HepG2 (cell line): ENCODE measurements around the gene RAB17. TPM values are rescaled to one million over a fixed set of nuclear protein-coding genes. Genes with fewer than 3 reads are reported as not detected.
A peak's percentile ranks its signal among the peaks of the same experiment; 100 is the strongest.

Source experiments
- ATF7 ChIP-seq, 2 experiments: fragments of 450-650 bp in 1 of 2; sonication (generic) in 1 of 2; formaldehyde crosslinking in 1 of 2; IDR thresholded peaks; 2 replicates each; pipeline versions ENCODE4 v1.4.0 to v1.6.1; 2016 to 2020; ENCODE audit warnings: antibody characterized with exemption in 1 of 2, mild to moderate bottlenecking in 1 of 2, missing genetic modification reagents in 1 of 2
- CBX2 ChIP-seq, 2 experiments: fragments of 200-600 bp in 1 of 2; sonication (generic); formaldehyde crosslinking in 1 of 2; IDR thresholded peaks; 2 replicates each; pipeline versions ENCODE4 v1.7.0 to v1.8.1; 2018 to 2022; ENCODE audit warnings: low read depth in 2 of 2, low read length in 1 of 2, mild to moderate bottlenecking in 1 of 2, missing genetic modification reagents in 1 of 2
- GTF3A ChIP-seq: sonication (generic); formaldehyde crosslinking; conservative IDR thresholded peaks from 2 replicates; pipeline ENCODE4 v1.4.0; 2020; ENCODE audit warnings: mild to moderate bottlenecking, missing genetic modification reagents
- HOXA5 ChIP-seq: sonication (generic); formaldehyde crosslinking; IDR thresholded peaks from 2 replicates; pipeline ENCODE4 v1.4.0; 2020; ENCODE audit warnings: missing genetic modification reagents
- MYC ChIP-seq: sonication (generic); formaldehyde crosslinking; IDR thresholded peaks from 2 replicates; pipeline ENCODE4 v1.9.0; 2021; ENCODE audit warnings: missing genetic modification reagents, borderline replicate concordance
- PAXIP1 ChIP-seq: sonication (generic); formaldehyde crosslinking; conservative IDR thresholded peaks from 2 replicates; pipeline ENCODE4 v1.4.0; 2020; ENCODE audit warnings: mild to moderate bottlenecking, missing genetic modification reagents, moderate library complexity
- POLR2G ChIP-seq: fragments of 200-400 bp; formaldehyde crosslinking; IDR thresholded peaks from 2 replicates; pipeline ENCODE4 v1.6.1; 2018; ENCODE audit warnings: mild to moderate bottlenecking, low read depth, low read length, moderate library complexity
- REPIN1 ChIP-seq: sonication (generic); formaldehyde crosslinking; IDR thresholded peaks from 2 replicates; pipeline ENCODE4 v1.8.0; 2022; ENCODE audit warnings: missing genetic modification reagents, low read depth, mild to moderate bottlenecking, borderline replicate concordance
- SP1 ChIP-seq, 2 experiments: fragments of 450-650 bp in 1 of 2; sonication (generic) in 1 of 2; formaldehyde crosslinking in 1 of 2; IDR thresholded peaks; 2 replicates each; pipeline versions ENCODE4 v1.4.0 to v1.6.1; 2016 to 2020; ENCODE audit warnings: missing genetic modification reagents in 1 of 2
- ZFX ChIP-seq: sonication (generic); formaldehyde crosslinking; IDR thresholded peaks from 2 replicates; pipeline ENCODE4 v1.4.0; 2020; ENCODE audit warnings: mild to moderate bottlenecking, low read depth, missing genetic modification reagents, moderate library complexity
- ZNF687 ChIP-seq: sonication (generic); formaldehyde crosslinking; IDR thresholded peaks from 2 replicates; pipeline ENCODE4 v1.5.1; 2020; ENCODE audit warnings: mild to moderate bottlenecking, missing genetic modification reagents, moderate library complexity
- polyA plus RNA-seq, 8 experiments: library from polyadenylated mRNA; depleted of rRNA in 3 of 8; stranded (reverse) in 7 of 8; unstranded in 1 of 8; fragments of >200 nt; fragmentation: Illumina TruSeq in 4 of 8; extraction: Trizol in 4 of 8; gene quantifications; 2 replicates each; pipeline versions ENCODE4 v1.2.1 to v1.2.3, GENCODE V29; 2011 to 2016; ENCODE audit warnings: low read depth in 4 of 8, missing spikeins in 1 of 8, mixed read lengths in 1 of 8; ENCODE audit not compliant: insufficient read depth in 1 of 8
- total RNA-seq, 5 experiments: library from RNA; depleted of rRNA; stranded (reverse); fragments of >200 nt; fragmentation: Illumina TruSeq; extraction: Trizol; gene quantifications; 2 replicates each; pipeline ENCODE4 v1.2.3, GENCODE V29; 2016; ENCODE audit warnings: low read depth in 1 of 5

Gene RAB17
- total and polyA plus RNA-seq, 2 of the 13 experiments (the other 11 are each of a cell fraction or from before 2014, with no cell fraction given): 68.0 to 124 TPM

- no peak for TF ChIP-seq PAXIP1 (CRISPR knock-in tag)
- no peak for TF ChIP-seq CBX2 (IDR thresholded peaks at IDR 0.05; ENCODE audit: low read depth, low read length)
- no peak for TF ChIP-seq CBX2 (CRISPR knock-in tag; IDR thresholded peaks at IDR 0.05; ENCODE audit: low read depth)
- peak; percentile 31; the same call in 1 of the 2 replicates for TF ChIP-seq ZFX (CRISPR knock-in tag)
- peak; percentile 3; the same call in 1 of the 2 replicates for TF ChIP-seq POLR2G
- no peak for TF ChIP-seq SP1 (IDR thresholded peaks at IDR 0.05)
- TF ChIP-seq SP1 (CRISPR knock-in tag; IDR thresholded peaks at IDR 0.05): peak; percentile 34; the same call in 1 of the 2 replicates
- no peak for TF ChIP-seq GTF3A
- TF ChIP-seq HOXA5 (CRISPR knock-in tag): no peak
- peak; percentile 27; the same call in 1 of the 2 replicates for TF ChIP-seq REPIN1
- TF ChIP-seq ZNF687: peak; percentile 74
- peak; percentile 39 for TF ChIP-seq MYC (CRISPR knock-in tag)
- TF ChIP-seq ATF7 (IDR thresholded peaks at IDR 0.05): no peak
- 0 out of 2 replicates have a peak, but pooled peaks have one; percentile 24 for TF ChIP-seq ATF7 (CRISPR knock-in tag; IDR thresholded peaks at IDR 0.05)
Observed at GRCh38 chr2:237591141-237591881, 777 bp upstream of the RAB17 start (continued).
